HG03139 (cell line): Measurements from ENCODE around the gene ZNF236.

Experiments used
- ATAC-seq: cut with Tn5 transposase; IDR thresholded peaks from one replicate; pipeline ENCODE4 v1.9.1; 2021; ENCODE audit not compliant: unreplicated experiment

The ZNF236 gene

GRCh38 chr18:76905821-76906220 lies 83.5 kb downstream of the ZNF236 start:
- ATAC-seq = no peak

DNA sequence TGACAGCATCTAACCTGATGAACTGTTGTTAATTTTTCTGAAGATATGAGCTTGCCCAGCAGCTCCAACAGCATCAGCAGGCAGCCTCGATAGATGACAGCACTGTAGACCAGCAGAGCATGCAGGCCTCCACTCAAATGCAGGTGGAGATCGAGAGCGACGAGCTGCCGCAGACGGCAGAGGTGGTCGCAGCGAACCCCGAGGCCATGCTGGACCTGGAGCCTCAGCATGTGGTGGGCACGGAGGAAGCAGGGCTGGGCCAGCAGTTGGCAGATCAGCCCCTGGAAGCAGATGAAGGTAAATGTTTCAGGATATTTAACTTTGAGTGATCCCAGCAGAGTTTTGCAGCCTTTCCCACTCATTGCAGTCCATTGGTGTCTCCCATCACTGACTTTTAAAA lies 85.9 kb downstream of the ZNF236 start:
- no peak for ATAC-seq

DNA sequence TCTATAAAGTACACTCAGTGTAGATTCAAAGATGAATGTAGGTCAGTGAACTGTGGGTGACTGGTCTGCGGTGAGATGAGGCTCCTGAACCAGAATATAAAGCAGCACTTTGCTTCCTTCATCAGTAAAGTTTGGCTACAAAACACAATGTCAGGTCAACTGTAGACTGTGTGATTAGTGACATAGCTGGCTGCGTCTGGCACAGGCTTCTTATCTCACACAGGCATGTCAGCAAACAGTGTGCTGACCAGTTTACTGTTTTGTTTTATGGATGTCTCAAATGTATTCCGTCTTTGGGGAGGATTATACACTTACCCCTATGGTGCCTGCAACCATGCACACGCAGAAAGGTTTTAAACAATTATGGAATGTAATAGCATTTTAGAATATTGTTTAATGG lies 87.1 kb downstream of the ZNF236 start:
- no peak for ATAC-seq

- ATAC-seq = no peak
These were observed 89.1 kb downstream of the ZNF236 start for GRCh38 chr18:76911440-76911839.

DNA sequence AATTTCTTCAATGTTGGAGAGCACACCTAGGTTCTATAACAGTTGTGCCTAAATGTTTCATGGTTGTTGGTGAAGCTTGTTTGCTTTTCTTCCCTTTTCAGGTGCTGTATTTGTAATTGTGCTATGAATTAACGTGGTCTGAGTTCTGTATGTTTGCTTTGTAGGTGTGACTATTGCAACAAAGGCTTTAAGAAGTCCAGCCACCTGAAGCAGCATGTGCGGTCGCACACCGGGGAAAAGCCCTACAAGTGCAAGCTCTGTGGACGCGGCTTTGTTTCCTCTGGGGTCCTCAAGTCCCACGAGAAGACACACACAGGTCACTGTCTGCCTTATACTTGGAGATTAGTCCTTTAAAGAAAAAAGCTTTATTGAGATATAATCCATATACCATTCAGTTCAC lies 91.2 kb downstream of the ZNF236 start:
- ATAC-seq = no peak

- no peak for ATAC-seq
These were observed 92.0 kb downstream of the ZNF236 start for GRCh38 chr18:76914314-76914713.

GRCh38 chr18:76914796-76915195 lies 92.4 kb downstream of the ZNF236 start:
- ATAC-seq = no peak

DNA sequence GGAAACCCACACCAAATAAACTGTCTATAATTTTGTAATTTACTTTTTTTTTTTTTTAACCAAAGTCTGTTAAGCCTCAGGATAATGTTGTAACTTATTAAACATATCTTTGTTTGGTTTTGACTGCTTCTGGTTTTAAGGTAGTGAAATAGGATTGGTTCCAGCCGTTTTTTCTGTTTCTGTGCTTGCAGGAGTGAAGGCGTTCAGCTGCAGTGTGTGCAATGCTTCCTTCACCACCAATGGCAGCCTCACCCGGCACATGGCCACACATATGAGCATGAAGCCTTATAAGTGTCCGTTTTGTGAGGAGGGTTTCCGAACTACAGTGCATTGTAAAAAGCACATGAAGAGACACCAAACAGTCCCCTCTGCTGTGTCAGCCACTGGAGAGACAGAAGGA lies 93.1 kb downstream of the ZNF236 start:
- no peak for ATAC-seq

DNA sequence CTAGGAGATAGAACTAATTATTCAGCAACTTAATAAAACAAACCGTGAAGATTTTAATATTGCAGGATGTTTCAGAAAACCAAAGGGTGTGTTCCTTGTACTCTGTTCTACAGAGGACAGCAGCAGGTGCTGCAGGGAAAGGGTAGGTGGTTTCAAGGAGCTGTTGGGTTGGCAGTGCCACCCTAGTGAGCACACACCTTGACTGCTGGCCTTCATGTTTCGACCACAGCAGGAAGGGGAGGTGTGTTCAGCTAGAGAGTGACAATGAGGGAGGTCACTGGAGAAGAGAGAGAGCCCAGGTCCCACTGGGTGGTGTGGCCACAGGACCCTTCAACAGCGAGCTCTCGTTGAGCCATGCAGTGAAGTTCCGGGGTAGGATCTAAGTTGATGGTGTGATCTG lies 98.6 kb downstream of the ZNF236 start:
- no peak for ATAC-seq

- ATAC-seq = peak; percentile 99
These were observed 99.8 kb downstream of the ZNF236 start for GRCh38 chr18:76922107-76922506.

DNA sequence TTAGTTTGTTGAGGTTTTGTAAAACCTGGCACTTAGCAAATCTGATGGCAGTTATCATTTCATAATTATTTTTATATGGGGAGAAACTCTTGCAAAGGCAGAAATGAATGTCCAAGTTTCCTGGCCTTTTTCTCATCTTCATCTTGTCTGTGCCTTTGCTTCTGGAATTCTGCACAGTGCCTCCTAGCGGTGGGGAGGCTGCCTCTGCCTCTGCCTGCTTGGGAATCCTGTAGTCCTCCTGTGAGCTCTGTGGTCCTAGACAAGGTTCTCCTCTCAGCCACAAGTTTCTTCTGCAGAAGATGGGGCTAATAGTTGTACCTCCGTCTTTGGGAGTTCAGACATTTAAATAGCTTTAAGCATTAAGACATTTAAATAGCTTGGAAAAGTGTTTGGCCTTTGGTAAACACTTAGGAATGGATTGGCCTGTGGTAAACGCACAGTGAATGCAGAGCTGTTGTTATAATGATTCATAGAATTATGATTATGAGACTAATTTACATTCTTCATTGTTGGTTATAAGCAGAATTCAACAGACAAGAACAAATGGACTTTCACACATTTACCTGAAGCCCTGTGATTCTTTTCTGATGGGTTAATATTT lies 101.2 kb downstream of the ZNF236 start:
- ATAC-seq = no peak

DNA sequence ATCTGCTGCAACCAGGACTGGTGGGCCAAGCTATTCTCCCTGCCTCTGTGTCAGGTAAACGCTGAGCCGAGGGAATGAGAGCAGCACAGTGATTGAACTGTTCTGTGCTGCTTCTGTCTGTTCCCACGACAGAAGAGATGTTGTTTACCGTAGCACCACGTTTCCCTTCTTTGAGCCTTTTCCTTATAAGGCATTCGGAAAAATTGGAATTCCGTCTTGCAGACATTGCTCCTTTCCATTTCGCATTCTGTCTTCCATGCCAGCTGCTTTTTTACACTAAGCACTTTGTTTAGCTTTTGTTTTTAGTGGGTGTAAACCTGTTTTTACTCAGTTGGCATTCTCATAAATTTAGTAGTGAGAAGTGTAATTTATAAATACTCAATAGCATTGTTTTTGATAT lies 103.1 kb downstream of the ZNF236 start:
- no peak for ATAC-seq

GRCh38 chr18:76927223-76927725 lies 104.9 kb downstream of the ZNF236 start:
- no peak for ATAC-seq

- no peak for ATAC-seq
These were observed 106.0 kb downstream of the ZNF236 start for GRCh38 chr18:76928179-76928868.

DNA sequence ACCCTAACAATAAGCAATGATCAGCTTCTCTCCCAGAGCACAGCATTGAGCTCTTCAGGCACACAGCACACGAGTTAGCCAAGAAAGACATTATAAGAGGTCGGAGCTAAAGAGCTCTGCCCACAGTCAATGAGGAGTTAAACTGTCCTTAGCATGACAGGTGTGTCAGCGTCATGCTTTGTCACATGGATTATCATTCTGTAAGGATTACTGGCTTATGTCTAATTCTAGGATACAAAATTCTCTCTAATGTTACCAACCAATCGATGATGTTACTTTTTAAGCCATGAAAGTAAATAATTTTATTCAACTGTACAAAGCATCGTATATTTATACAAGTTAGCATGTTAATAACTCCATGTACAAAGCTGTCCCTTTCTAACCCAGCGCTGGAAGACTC lies 108.8 kb downstream of the ZNF236 start:
- ATAC-seq = no peak

DNA sequence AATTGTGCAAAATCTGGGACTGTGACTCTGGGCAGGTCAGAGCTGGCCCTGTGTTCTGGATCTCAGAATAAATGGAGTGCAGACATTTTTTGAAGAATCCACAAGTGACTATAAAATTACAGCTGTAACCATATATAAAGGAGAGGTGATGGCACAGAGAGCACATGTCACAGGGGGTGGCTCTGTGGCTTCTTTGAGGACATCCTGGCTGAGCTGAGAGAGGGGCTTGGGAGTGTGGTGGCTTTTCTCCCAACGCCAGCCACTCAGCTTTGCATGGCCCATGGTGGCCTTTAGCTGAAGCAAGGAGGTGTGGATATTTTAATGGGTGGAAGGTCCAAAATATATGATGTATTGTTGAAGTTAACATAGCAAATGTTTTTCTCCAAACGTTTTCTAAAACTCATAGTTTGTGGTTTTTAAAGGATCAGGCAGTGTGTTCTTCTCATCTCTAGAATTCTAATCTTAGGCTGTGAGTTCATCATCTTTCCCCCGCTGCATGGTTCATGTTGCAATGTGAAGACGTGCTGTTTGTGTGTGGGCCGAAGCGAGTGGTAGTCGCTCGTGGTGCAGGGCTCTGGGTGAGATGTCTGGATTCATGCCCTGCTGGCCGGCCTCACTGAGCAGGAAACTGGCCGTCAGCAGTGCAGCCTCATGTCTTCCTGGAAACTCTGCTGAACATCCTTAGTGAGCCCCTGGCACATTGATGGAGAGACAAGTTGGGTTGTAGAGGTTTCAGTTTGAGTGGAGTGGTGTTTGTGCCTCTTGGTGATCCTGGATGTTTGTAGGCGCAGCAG lies 109.9 kb downstream of the ZNF236 start:
- ATAC-seq = no peak

DNA sequence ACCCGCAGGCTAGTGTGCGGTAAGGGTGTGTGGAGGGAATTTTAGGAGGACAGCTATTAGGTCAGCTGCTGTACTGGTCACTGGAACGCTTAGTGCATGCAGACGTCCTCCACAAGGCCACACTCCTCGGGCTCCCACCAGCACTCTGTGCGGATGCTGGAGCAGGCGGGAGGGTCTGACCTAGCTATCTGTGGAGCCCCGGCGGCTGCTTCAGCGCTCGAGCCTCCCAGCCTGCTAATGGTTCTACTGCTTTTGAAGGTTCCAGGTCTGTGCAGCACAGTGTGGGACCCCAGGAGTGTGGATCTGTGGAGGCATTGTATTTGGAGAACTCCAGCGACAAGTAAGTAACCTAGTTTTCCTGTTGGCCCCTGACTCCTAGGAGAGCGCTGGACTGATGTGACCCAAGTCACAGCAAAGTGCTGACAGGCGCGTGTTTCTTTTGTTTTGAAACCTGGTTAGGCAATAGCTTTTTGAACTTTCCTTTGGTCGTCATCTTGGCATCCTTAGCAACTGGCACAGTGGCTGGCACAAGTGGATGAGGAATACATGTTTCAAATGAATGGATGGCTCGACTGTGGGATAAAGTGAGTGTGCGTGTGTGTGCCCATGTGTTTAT lies 113.5 kb downstream of the ZNF236 start:
- ATAC-seq = no peak

- no peak for ATAC-seq
These were observed 114.5 kb downstream of the ZNF236 start for GRCh38 chr18:76936877-76937276.

GRCh38 chr18:76937597-76937996 lies 115.2 kb downstream of the ZNF236 start:
- no peak for ATAC-seq

DNA sequence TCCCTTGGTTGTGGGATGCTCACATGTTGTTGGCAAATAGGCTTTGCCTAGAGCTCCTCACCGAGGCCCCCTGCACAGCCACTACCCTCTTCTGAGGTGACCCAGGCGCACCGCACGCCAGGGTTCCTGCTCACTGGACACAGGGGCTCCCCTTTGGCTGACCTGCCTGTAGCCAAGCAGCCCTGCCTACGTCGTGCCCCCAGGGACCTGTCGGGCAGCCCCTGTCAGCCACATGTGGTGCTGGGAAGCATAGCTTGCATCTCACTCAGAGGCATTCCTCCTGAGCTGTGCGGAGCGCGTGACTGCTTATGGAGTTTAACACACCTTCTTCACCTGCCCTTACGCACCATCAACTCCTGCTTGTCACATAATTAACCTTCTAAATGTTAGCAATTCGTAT lies 116.3 kb downstream of the ZNF236 start:
- ATAC-seq = no peak

- ATAC-seq = no peak
These were observed 118.9 kb downstream of the ZNF236 start for GRCh38 chr18:76941284-76941683.
